Sigmoid colon (tissue), 7 donors: ENCODE measurements around the gene PDLIM4. TPM values are rescaled to one million over a fixed set of nuclear protein-coding genes. Genes with fewer than 3 reads are reported as not detected.

Experiments
- DNase-seq: peaks from one replicate; pipeline ENCODE4 v3.0.0-alpha.2; 2019
- H3K27ac ChIP-seq, 4 donors: fragments of 200-600 bp; sonication (generic); one replicate each; pipeline ENCODE4 v1.5.1; 2016 to 2019; ENCODE audit warnings: mild to moderate bottlenecking in 1 of 4
- H3K27me3 ChIP-seq, 3 donors: fragments of 200-600 bp; sonication (generic); one replicate each; pipeline ENCODE4 v1.5.1; 2019; ENCODE audit warnings: mild to moderate bottlenecking in 1 of 3
- H3K36me3 ChIP-seq, 4 donors: fragments of 200-600 bp; sonication (generic); one replicate each; pipeline ENCODE4 v1.5.1; 2016 to 2019
- H3K4me1 ChIP-seq, 4 donors: fragments of 200-600 bp; sonication (generic); one replicate each; pipeline ENCODE4 v1.5.1; 2017 to 2019
- H3K4me3 ChIP-seq, 4 donors: fragments of 200-600 bp; sonication (generic); one replicate each; pipeline ENCODE4 v1.5.1; 2017 to 2019; ENCODE audit warnings: mild to moderate bottlenecking in 2 of 4, moderate library complexity in 1 of 4
- H3K9me3 ChIP-seq, 4 donors: fragments of 200-600 bp in 3 of 4; sonication (generic) in 3 of 4; one replicate each; pipeline versions ENCODE4 v1.5.1 to v1.6.1; 2013 to 2019
- CTCF ChIP-seq, 4 experiments: fragments of 450-650 bp in 3 of 4; fragments of 200-600 bp in 1 of 4; IDR thresholded peaks; one replicate each; pipeline ENCODE4 v1.5.1; 2016 to 2019; ENCODE audit warnings: antibody characterized with exemption in 4 of 4, mild to moderate bottlenecking in 3 of 4, moderate library complexity in 2 of 4
- EP300 ChIP-seq, 4 donors: sonication (generic); formaldehyde crosslinking; IDR thresholded peaks; one replicate each; pipeline ENCODE4 v1.6.1; 2017; ENCODE audit warnings: antibody characterized with exemption in 4 of 4
- POLR2A ChIP-seq, 2 donors: fragments of 450-650 bp; IDR thresholded peaks; one replicate each; pipeline ENCODE4 v1.6.1; 2016; ENCODE audit warnings: antibody characterized with exemption in 2 of 2, mild to moderate bottlenecking in 2 of 2, moderate library complexity in 2 of 2
- POLR2AphosphoS5 ChIP-seq, 4 donors: sonication (generic); formaldehyde crosslinking; IDR thresholded peaks; one replicate each; pipeline ENCODE4 v1.6.1; 2017; ENCODE audit warnings: antibody characterized with exemption in 4 of 4
- WGBS, 2 donors: extraction: QIAGEN DNeasy Blood & Tissue Kit; methylation state at CpG; one replicate each; pipeline ENCODE4 v1.1.7; 2013; 5-methylcytosine and 5-hydroxymethylcytosine counted together
- intact Hi-C: fragments of 100-400 bp; cut with DNase I; formaldehyde crosslinking; loops from one replicate; pipeline ENCODE4 v1.15.1; 2023
- polyA plus RNA-seq, 3 donors: library from polyadenylated mRNA; stranded (reverse); fragments of 200-250 nt; gene quantifications; one replicate each; pipeline ENCODE4 v1.2.3, GENCODE V29; 2013
- total RNA-seq, 4 donors: library from RNA; depleted of rRNA; stranded (reverse); fragments of >200 nt; gene quantifications; one replicate each; pipeline ENCODE4 v1.1.0, GENCODE V29; 2016
- donor health status: healthy with polysubstance abuse.
- donor health status: Bipolar disorder and iron deficiency.
- donor health status: healthy.

Gene PDLIM4
- total and polyA plus RNA-seq, 7 donors, result 2.1 to 133 (median 38.2) TPM

- Histone ChIP-seq H3K27ac (no peak overlapping the region), H3K4me3 (no peak overlapping the region), H3K36me3 (no peaks in the 10 kb centered on the region), H3K9me3 (no peaks in the 10 kb centered on the region), H3K27me3 (no peaks in the 10 kb centered on the region), H3K4me1 (peaks cover 0 to 6% (median 2%) of the 10 kb centered on the region in 4 donors)
- TF ChIP-seq CTCF (IDR thresholded peaks at IDR 0.05) (no peak), POLR2A (IDR thresholded peaks at IDR 0.05) (no peak), EP300 (IDR thresholded peaks at IDR 0.05) (no peak), POLR2AphosphoS5 (IDR thresholded peaks at IDR 0.05) (no peak)
- intact Hi-C loops, result no loop called here
- WGBS, 2 donors, result 90 to 93% methylated on average over 2 of the region's 2 CpGs
- no peak for DNase-seq
Observed at GRCh38 chr5:132305420-132305819, 47.9 kb downstream of the PDLIM4 start.

- no peak for TF ChIP-seq CTCF (IDR thresholded peaks at IDR 0.05)
- no peak for TF ChIP-seq POLR2A (IDR thresholded peaks at IDR 0.05)
- no peak for TF ChIP-seq EP300 (IDR thresholded peaks at IDR 0.05)
- no peak for TF ChIP-seq POLR2AphosphoS5 (IDR thresholded peaks at IDR 0.05)
- Histone ChIP-seq H3K4me3 (no peak overlapping the region), H3K4me1 (no peaks in the 10 kb centered on the region), H3K27me3 (no peaks in the 10 kb centered on the region), H3K9me3 (no peaks in the 10 kb centered on the region), H3K27ac (no peak overlapping the region), H3K36me3 (no peaks in the 10 kb centered on the region)
- 85 to 95% methylated on average over 4 of the region's 4 CpGs for WGBS, 2 donors
- intact Hi-C loops, result no loop called here
- DNase-seq, result no peak
Observed at GRCh38 chr5:132308701-132309100, 51.2 kb downstream of the PDLIM4 start.

- TF ChIP-seq CTCF (IDR thresholded peaks at IDR 0.05) (no peak), POLR2AphosphoS5 (IDR thresholded peaks at IDR 0.05) (no peak), POLR2A (IDR thresholded peaks at IDR 0.05) (no peak), EP300 (IDR thresholded peaks at IDR 0.05) (no peak)
Observed at GRCh38 chr5:132309679-132310078, 52.2 kb downstream of the PDLIM4 start.

GRCh38 chr5:132310141-132310834 lies 52.8 kb downstream of the PDLIM4 start:
- peak overlapping the region in 2 of 4 donors; percentile 17 to 26 for H3K27ac ChIP-seq
- no peaks in the 10 kb centered on the region for H3K27me3 ChIP-seq
- H3K4me1 ChIP-seq, result no peaks in the 10 kb centered on the region
- H3K4me3 ChIP-seq, result no peak overlapping the region
- DNase-seq, result no peak
- no peaks in the 10 kb centered on the region for H3K9me3 ChIP-seq
- TF ChIP-seq POLR2AphosphoS5 (IDR thresholded peaks at IDR 0.05) (no peak), POLR2A (IDR thresholded peaks at IDR 0.05) (no peak)
- WGBS, 2 donors, result 28 to 67% methylated on average over 11 of the region's 11 CpGs
- intact Hi-C loops, result no loop called here
- no peaks in the 10 kb centered on the region for H3K36me3 ChIP-seq

More at GRCh38 chr5:132309679-132310078, 52.2 kb downstream of the PDLIM4 start:
- Histone ChIP-seq H3K27me3 (no peaks in the 10 kb centered on the region), H3K9me3 (no peaks in the 10 kb centered on the region), H3K36me3 (no peaks in the 10 kb centered on the region), H3K4me1 (no peaks in the 10 kb centered on the region), H3K27ac (no peak overlapping the region), H3K4me3 (no peak overlapping the region)
- DNase-seq, result no peak
- intact Hi-C loops, result no loop called here

GRCh38 chr5:132313366-132313765 lies 55.9 kb downstream of the PDLIM4 start:
- Histone ChIP-seq H3K36me3 (no peaks in the 10 kb centered on the region), H3K4me3 (no peak overlapping the region), H3K4me1 (no peaks in the 10 kb centered on the region), H3K27ac (no peak overlapping the region), H3K9me3 (no peaks in the 10 kb centered on the region), H3K27me3 (no peaks in the 10 kb centered on the region)
- TF ChIP-seq CTCF (IDR thresholded peaks at IDR 0.05) (no peak), POLR2A (IDR thresholded peaks at IDR 0.05) (no peak), POLR2AphosphoS5 (IDR thresholded peaks at IDR 0.05) (no peak), EP300 (IDR thresholded peaks at IDR 0.05) (no peak)
- intact Hi-C loops, result no loop called here
- 82 to 85% methylated on average over 4 of the region's 4 CpGs for whole genome bisulfite sequencing, 2 donors
- DNase-seq, result no peak
